ENCODE data around the gene PGM1. TPM values are rescaled to one million over a fixed set of nuclear protein-coding genes. Genes with fewer than 3 reads are reported as not detected.
A peak's percentile ranks its signal among the peaks of the same experiment; 100 is the strongest.

PGM1 gene
- total and polyA plus RNA-seq, 2 of the 4 experiments (the other 2 are of a cell fraction), result 42.6 to 94.5 TPM

DNA sequence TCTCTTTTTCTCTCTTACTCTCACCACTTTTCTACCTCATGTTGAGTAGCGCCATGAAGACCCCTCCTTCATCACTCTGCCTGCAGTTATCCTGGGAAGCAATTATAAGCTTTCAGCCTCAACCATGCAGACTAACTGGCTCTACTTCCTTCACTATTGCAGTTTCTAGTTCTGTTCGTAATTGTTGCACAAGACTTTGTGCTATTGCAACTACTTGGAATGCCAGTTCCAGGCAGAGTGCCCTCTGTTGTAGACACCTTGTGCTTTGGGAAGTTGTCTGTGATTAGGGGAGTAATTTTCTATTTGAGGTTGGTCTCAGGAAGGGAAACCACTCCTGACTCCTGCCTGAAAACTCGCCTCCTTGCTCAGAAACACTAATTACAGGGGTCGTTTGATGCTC is 19.4 kb downstream of the PGM1 start:
- H2BK120ac ChIP-seq (ENCODE audit: low read depth, low read length), result no peak overlapping the region
- no peak overlapping the region; the same call in 1 of the 2 replicates for H2AK5ac ChIP-seq (ENCODE audit: low read depth, low read length)
- in situ Hi-C loops (cut with MboI; ENCODE audit: low sequenced_read_pairs) (loop anchor here (10.0 kb wide), 1 partner anchor 522 kb away; no protein-coding TSS in a partner anchor), intact Hi-C loops (cut with micrococcal nuclease) (no loop called here), dilution Hi-C loops (cut with HindIII; ENCODE audit: low sequenced_read_pairs, unreplicated experiment) (no loop called here)
- 0 out of 2 replicates have a peak, but pooled peaks cover 3% of the 10 kb centered on the region for H4K20me1 ChIP-seq (ENCODE audit: insufficient read depth, low read length)
- H3K27ac ChIP-seq (ENCODE audit: insufficient read depth, low read length), result no peak overlapping the region
- H3K36me3 ChIP-seq (ENCODE audit: control insufficient read depth, insufficient read depth, low read length), result no peaks in the 10 kb centered on the region
- H3K79me1 ChIP-seq (ENCODE audit: low read depth in 1 of 2, low read length in 2 of 2), result peaks cover 15 to 24% of the 10 kb centered on the region in 2 experiments; a peak in 3 of 4 replicates
- DNase-seq (no peak), ATAC-seq (ENCODE audit: low read depth) (no peak)
- H3K9ac ChIP-seq (ENCODE audit: low read depth, low read length), result no peak overlapping the region
- H2BK20ac ChIP-seq (ENCODE audit: low read depth, low read length), result no peak overlapping the region
- H3K4me3 ChIP-seq (ENCODE audit: insufficient read depth, low read depth, low read length), result no peak overlapping the region
- H3K14ac ChIP-seq (replicated peaks; ENCODE audit: low read depth, low read length), result no peak overlapping the region
- no peak overlapping the region for H4K8ac ChIP-seq (ENCODE audit: low read depth in 2 of 2, low read length in 2 of 2)
- BruUV-seq (replicated peaks), result no TSS peak
- no peak overlapping the region for H3K18ac ChIP-seq (ENCODE audit: low read depth, low read length)
- no peak overlapping the region for H3K4ac ChIP-seq (ENCODE audit: low read depth, low read length)
- ChIA-PET POLR2A (ENCODE audit: unreplicated experiment) (no interaction called here), CTCF (no interaction called here)
- no peak overlapping the region for H4K91ac ChIP-seq (ENCODE audit: insufficient read depth, low read depth, low read length)
- H2AK9ac ChIP-seq (replicated peaks; ENCODE audit: low read depth, low read length, poor library complexity), result no peak overlapping the region
- no peaks in the 10 kb centered on the region for H3K9me1 ChIP-seq (ENCODE audit: insufficient read depth, low read length)
- H3K4me1 ChIP-seq (ENCODE audit: control insufficient read depth, insufficient read depth, low read length), result peaks cover 10% of the 10 kb centered on the region
- H3K4me2 ChIP-seq (ENCODE audit: low read depth, low read length), result no peak overlapping the region
- no peak for TF ChIP-seq SMC3 (IDR thresholded peaks at IDR 0.05; ENCODE audit: low read depth, low read length)
- TF ChIP-seq CEBPB (IDR thresholded peaks at IDR 0.05; ENCODE audit: low read depth, low read length), result peak; percentile 65
- no peaks in the 10 kb centered on the region for H3K9me3 ChIP-seq (ENCODE audit: control insufficient read depth, insufficient read depth, low read length)
- no peak overlapping the region for H4K5ac ChIP-seq (ENCODE audit: low read depth, low read length)
- H3K23ac ChIP-seq (ENCODE audit: low read depth, low read length), result no peak overlapping the region
- H3K56ac ChIP-seq (ENCODE audit: extremely low read depth, insufficient read depth, low read length), result no peak overlapping the region
- no peaks in the 10 kb centered on the region for H3K27me3 ChIP-seq (ENCODE audit: control insufficient read depth, insufficient read depth, low read length)
- no peak overlapping the region for H2BK5ac ChIP-seq (ENCODE audit: low read depth, low read length, poor library complexity, severe bottlenecking)
- no peak overlapping the region for H2AFZ ChIP-seq (replicated peaks; ENCODE audit: low read length, poor library complexity)
- H2BK15ac ChIP-seq (ENCODE audit: low read depth, low read length), result no peak overlapping the region
- WGBS, 2 experiments (ENCODE audit: extremely low coverage in 2 of 2, insufficient read length in 1 of 2), result 100% methylated on average over 1 of the region's 4 CpGs; no CpG with 5 or more reads in 1 of the 2 experiments

Measured in IMR-90 (cell line).